Tibial nerve (tissue), 4 donors: ENCODE measurements around the gene PCBP3.

Experiments used
- CTCF ChIP-seq, 5 experiments: fragments of 200-600 bp in 3 of 5; fragments of 450-650 bp in 2 of 5; sonication (generic) in 3 of 5; IDR thresholded peaks; one replicate each; pipeline ENCODE4 v1.5.1; 2016 to 2019; ENCODE audit warnings: antibody characterized with exemption in 5 of 5, mild to moderate bottlenecking in 3 of 5, moderate library complexity in 2 of 5
- EP300 ChIP-seq, 2 donors: sonication (generic); formaldehyde crosslinking; IDR thresholded peaks; one replicate each; pipeline ENCODE4 v1.6.1; 2017; ENCODE audit warnings: antibody characterized with exemption in 2 of 2, mild to moderate bottlenecking in 1 of 2

GRCh38 chr21:45699966-45700365 lies 56.4 kb downstream of the PCBP3 start:
- no peak for TF ChIP-seq CTCF (IDR thresholded peaks at IDR 0.05)
- no peak for TF ChIP-seq EP300 (IDR thresholded peaks at IDR 0.05)
